Activated CD4-positive, alpha-beta T cell treated with anti-CD3 and anti-CD28 coated beads for 36 hours (primary cell): ENCODE measurements around the gene C14orf132. TPM values are rescaled to one million over a fixed set of nuclear protein-coding genes. Genes with fewer than 3 reads are reported as not detected.
"Not testable (repeated sequence)": the region's sequence is repeated elsewhere in the genome, so short reads cannot be mapped to it uniquely, and the experiment has no call there.

Experiments
- ATAC-seq: fragments of 200-7000 bp; cut with Tn5 transposase; one replicate; pipeline ENCODE4 v1.10.0; 2021; ENCODE audit warnings: mild to moderate bottlenecking, moderate library complexity
- CTCF ChIA-PET: fragments of 350-600 bp; sonication (Branson Sonifier 250); formaldehyde crosslinking; loops from one replicate; lab custom pipeline; 2021; ENCODE audit warnings: antibody characterized with exemption; lab: Charles Lee
- POLR2A ChIA-PET: fragments of 350-600 bp; sonication (Branson Sonifier 250); formaldehyde crosslinking; loops from one replicate; lab custom pipeline; 2021; ENCODE audit warnings: antibody characterized with exemption, inconsistent platforms; lab: Charles Lee
- DNase-seq: peaks from one replicate; pipeline ENCODE4 v3.0.0-alpha.2; 2020
- H3K27ac Mint-ChIP-seq: one replicate; pipeline ENCODE4 v1.8.0; 2021; ENCODE audit warnings: mixed read lengths
- H3K27me3 Mint-ChIP-seq: one replicate; pipeline ENCODE4 v1.8.0; 2021; ENCODE audit warnings: mixed read lengths
- H3K36me3 Mint-ChIP-seq: one replicate; pipeline ENCODE4 v1.8.0; 2021; ENCODE audit warnings: low read depth, mixed read lengths
- H3K4me1 Mint-ChIP-seq: one replicate; pipeline ENCODE4 v1.8.0; 2021; ENCODE audit warnings: mixed read lengths
- H3K4me3 Mint-ChIP-seq: one replicate; pipeline ENCODE4 v1.8.0; 2021; ENCODE audit warnings: mild to moderate bottlenecking, moderate library complexity, mixed read lengths
- H3K9me3 Mint-ChIP-seq: one replicate; pipeline ENCODE4 v1.8.0; 2021; ENCODE audit warnings: low read depth, mixed read lengths
- intact Hi-C, 2 experiments: fragments of 100-400 bp; cut with DNase I in 1 of 2; cut with micrococcal nuclease in 1 of 2; formaldehyde crosslinking; loops; one replicate each; pipeline versions ENCODE4 v1.14.2 to v1.15.1; 2022 to 2024; cut with DNase I, micrococcal nuclease
- total RNA-seq, 2 experiments: library from RNA; stranded (reverse); gene quantifications; one replicate each; pipeline ENCODE4 v1.2.3, GENCODE V29; 2021

Gene C14orf132
- total RNA-seq: 1 to 10 TPM; 4.1 to 4.3 TPM

DNA sequence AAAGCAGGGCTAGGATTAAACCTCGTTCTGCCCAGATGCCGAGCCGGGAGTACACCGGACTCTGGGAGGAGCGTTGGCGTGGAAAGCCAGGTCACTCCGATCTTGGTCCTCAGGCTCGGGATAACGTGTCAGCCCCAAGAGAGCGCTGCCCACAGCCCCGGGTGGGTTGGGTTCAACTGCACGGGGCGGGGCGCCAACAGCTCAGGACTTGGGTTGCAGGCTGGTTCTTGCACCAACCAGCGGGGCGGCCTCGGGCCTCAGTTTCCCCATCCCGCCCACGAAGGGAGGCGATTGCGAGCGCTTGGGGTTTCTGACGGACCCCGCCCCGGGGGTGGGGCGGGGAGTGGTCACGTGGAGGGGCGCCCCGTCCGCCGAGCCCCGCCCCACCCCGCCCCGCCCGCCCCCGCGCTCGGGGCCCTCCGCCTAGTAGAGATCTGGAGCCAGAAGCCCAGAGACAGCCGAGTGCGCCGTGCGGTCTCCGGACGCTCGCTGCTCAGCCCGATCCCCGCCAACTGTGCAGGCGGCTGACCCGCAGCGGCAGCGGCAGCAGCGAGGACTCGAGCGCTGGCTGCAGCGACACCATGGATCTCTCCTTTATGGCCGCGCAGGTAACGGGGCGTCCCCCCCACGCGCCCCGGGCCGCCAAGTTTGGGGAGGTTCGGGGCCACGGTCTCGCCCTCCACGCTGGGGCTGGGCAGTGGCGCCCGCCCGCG is at the start of gene C14orf132:
TSS of gene C14orf132 (plus strand) at position 443 of the 713 bp plus-strand sequence. CDS start at position 582, 139 bp downstream.
- POLR2A ChIA-PET: interaction anchor here (0.6 kb wide), 1 partner anchor 512 kb away, joined by 6 read pairs; no protein-coding TSS in a partner anchor
- Mint-ChIP-seq H3K36me3 (no peaks in the 10 kb centered on the region), H3K4me3 (peak within 1 kb of the TSS; percentile 76), H3K9me3 (no peaks in the 10 kb centered on the region), H3K4me1 (peaks cover 15% of the 10 kb centered on the region), H3K27ac (peak within 1 kb of the TSS; percentile 63), H3K27me3 (peaks cover 20% of the 10 kb centered on the region)
- DNase-seq (peak; percentile 86), ATAC-seq (peak; percentile 90)
- intact Hi-C loops: loop anchor here in 1 of 2 experiments (1.0 kb wide), 3 partner anchors 324 to 505 kb away; partner anchors contain the start of genes ATG2B and GSKIP
- CTCF ChIA-PET: interaction anchor here (0.6 kb wide), 1 partner anchor 36 kb away, joined by 3 read pairs; no protein-coding TSS in a partner anchor

DNA sequence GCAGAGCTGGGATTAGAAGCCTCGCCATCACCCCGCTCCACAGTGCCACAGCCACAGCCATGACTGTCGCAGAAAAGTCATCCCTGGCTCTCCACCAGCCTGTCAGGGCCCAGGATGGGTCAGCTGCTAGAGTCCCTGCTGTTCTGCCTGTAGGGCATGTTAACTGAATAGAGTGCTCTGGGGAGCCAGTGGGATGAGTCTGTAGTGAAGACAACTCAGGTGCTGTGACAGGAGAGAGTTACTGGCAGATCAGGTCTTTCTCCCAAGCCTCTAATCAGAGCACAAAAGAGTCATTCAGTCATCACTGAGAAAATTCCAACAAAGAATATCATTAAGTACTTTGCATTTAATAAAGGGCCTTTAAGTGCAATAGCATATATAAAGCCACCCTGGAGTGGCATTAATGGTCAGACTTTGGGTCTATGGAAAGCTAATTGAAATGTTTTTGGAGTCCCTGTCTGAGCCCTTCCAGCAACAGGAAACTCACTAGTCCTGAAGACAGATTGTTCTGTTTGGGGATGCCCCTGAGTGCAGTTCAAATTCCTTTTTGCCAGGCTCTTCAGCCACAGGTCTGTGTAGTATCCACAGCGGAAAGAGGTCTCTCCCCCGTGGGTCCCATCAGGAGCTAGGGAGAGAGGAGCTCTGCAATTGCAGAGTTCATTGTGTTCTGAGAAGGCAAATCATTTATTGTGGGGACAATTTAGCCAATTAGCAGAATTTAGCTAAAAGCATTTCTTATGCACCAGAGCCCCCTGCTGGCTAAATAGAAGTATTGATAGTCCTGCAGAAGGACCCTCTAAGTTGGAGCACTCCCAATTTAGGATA is 45.2 kb upstream of the C14orf132 start:
- Mint-ChIP-seq H3K27me3 (peaks cover 30% of the 10 kb centered on the region), H3K9me3 (peaks cover 16% of the 10 kb centered on the region), H3K4me3 (no peak overlapping the region), H3K36me3 (no peaks in the 10 kb centered on the region), H3K4me1 (no peaks in the 10 kb centered on the region), H3K27ac (no peak overlapping the region)
- intact Hi-C loops: loop anchor here (1.0 to 5.0 kb wide), 4 partner anchors 99 to 433 kb away; no protein-coding TSS in a partner anchor
- no peak for ATAC-seq
- POLR2A ChIA-PET: interaction anchor here (0.6 kb wide), 1 partner anchor 435 kb away, joined by 4 read pairs; no protein-coding TSS in a partner anchor
- DNase-seq: peak; percentile 42
- CTCF ChIA-PET: interaction anchor here (0.5 to 2.3 kb wide), 18 partner anchors 8 to 1519 kb away, joined by 3 to 16 read pairs (median 3); no protein-coding TSS in a partner anchor

DNA sequence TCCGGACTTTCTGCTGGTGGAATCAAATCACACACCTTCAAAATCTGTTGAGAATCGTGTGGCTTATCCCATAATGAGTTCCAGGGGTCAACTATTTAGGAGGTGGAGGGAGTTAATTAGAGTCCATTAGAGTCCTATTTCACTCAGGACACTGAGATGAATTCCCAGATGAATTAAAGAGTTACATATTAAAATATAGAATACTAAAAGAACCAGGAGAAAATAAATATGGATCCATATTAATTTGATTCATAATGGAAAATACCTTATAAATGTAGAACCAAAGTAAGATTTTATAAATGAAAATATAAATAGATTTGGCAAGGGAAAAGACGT is 44.6 kb upstream of the C14orf132 start:
- no peak overlapping the region for H3K4me3 Mint-ChIP-seq
- ATAC-seq: no peak

DNA sequence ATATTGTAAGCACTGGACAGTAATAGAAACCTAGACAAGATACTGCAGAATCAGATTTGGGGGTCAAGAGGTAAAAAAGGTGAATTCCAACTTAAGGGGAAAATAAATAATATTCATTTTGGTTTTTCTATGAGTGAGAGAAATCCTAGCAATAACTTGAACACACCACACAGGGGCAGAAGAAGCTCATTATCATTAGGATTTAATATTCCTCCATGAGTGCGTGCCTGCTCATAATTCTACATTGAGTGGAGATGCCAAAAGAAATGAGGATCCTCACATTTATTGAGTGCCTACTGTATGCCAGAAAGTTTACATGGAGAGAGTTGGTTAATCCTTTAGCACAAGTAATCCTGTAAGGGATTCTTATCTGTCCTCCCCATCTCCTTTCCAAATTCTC is 40.5 kb upstream of the C14orf132 start:
- ChIA-PET POLR2A (no interaction called here), CTCF (interaction anchor here (0.9 to 1.2 kb wide), 3 partner anchors 274 to 439 kb away, joined by 3 read pairs; no protein-coding TSS in a partner anchor)
- peaks cover 5% of the 10 kb centered on the region for H3K9me3 Mint-ChIP-seq
- intact Hi-C loops: loop anchor here in 1 of 2 experiments (2.0 to 5.0 kb wide), 2 partner anchors 104 to 276 kb away; no protein-coding TSS in a partner anchor
- H3K4me3 Mint-ChIP-seq: no peak overlapping the region
- ATAC-seq: no peak
- no peaks in the 10 kb centered on the region for H3K4me1 Mint-ChIP-seq
- no peak for DNase-seq
- no peaks in the 10 kb centered on the region for H3K36me3 Mint-ChIP-seq
- peaks cover 30% of the 10 kb centered on the region for H3K27me3 Mint-ChIP-seq
- H3K27ac Mint-ChIP-seq: no peak overlapping the region

More for the DNA sequence above, 44.6 kb upstream of the C14orf132 start:
- Mint-ChIP-seq H3K27ac (no peak overlapping the region), H3K36me3 (no peaks in the 10 kb centered on the region), H3K9me3 (peaks cover 16% of the 10 kb centered on the region), H3K4me1 (no peaks in the 10 kb centered on the region), H3K27me3 (peaks cover 32% of the 10 kb centered on the region)
- POLR2A ChIA-PET: no interaction called here
- intact Hi-C loops: loop anchor here (1.0 to 5.0 kb wide), 4 partner anchors 99 to 433 kb away; no protein-coding TSS in a partner anchor
- CTCF ChIA-PET: interaction anchor here (0.7 to 2.3 kb wide), 15 partner anchors 8 to 437 kb away, joined by 3 to 16 read pairs (median 4); no protein-coding TSS in a partner anchor
- no peak for DNase-seq

DNA sequence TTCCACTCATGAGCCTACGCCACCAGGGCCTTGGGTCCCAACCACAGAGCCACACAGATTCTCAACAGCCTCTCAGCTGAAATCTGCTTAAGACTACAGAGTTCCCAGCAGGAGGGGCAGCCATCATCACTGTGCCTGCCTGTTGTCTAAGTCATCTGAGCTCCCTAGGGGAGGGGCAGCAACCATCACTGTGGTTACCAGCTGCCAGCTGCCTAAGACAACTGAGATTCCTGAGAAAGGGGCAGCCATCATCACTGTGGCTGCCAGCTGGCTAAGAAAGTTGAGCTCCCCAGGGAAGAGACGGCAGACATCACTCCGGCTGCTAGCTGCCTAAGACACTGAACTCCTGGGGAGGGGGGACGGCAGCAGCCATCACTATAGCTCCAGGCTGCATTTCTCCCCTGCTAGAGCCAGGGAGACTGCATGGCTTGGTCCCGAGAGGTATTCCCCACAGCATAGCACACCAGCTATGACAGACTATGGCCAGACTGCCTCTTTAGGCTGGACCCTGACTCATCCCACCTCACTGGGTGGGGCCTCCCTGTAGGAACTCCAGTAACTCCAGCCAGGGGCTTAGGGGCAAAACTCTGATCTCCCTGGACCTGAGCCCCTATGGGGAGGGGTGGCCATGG is 37.2 kb upstream of the C14orf132 start:
- ChIA-PET POLR2A (no interaction called here), CTCF (interaction anchor here (0.6 to 1.0 kb wide), 2 partner anchors 8 to 99 kb away, joined by 3 read pairs; no protein-coding TSS in a partner anchor)
- H3K4me1 Mint-ChIP-seq: no peaks in the 10 kb centered on the region
- intact Hi-C loops: no loop called here
- H3K27me3 Mint-ChIP-seq: peaks cover 31% of the 10 kb centered on the region
- H3K4me3 Mint-ChIP-seq: no peak overlapping the region
- no peaks in the 10 kb centered on the region for H3K36me3 Mint-ChIP-seq
- DNase-seq (no peak), ATAC-seq (no peak)
- no peak overlapping the region for H3K27ac Mint-ChIP-seq
- H3K9me3 Mint-ChIP-seq: peaks cover 10% of the 10 kb centered on the region

DNA sequence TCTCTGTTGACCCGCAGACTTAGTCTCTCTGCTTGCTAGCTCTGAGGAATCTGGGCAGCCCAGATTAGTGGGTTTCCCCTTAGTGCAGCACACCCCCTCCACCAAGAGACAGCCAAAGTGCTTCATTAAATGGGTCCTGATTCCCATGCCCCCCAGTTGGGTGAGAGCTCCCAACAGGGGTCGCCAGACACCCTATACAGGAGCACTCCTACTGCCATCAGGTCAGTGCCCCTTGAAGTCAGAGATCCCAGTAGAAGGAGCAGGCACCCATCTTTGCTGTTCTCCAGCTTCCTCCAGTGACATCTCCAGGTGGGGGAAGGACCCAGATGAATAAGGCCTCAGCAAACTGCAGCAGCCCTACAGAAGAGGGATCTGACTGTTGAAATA is 36.7 kb upstream of the C14orf132 start:
- H3K4me1 Mint-ChIP-seq: no peaks in the 10 kb centered on the region
- DNase-seq (no peak), ATAC-seq (no peak)
- peaks cover 28% of the 10 kb centered on the region for H3K27me3 Mint-ChIP-seq
- CTCF ChIA-PET: interaction anchor here (0.6 to 1.2 kb wide), 5 partner anchors 8 to 442 kb away, joined by 3 read pairs; no protein-coding TSS in a partner anchor
- H3K9me3 Mint-ChIP-seq: peaks cover 10% of the 10 kb centered on the region
- POLR2A ChIA-PET: interaction anchor here (0.6 kb wide), 1 partner anchor 443 kb away, joined by 3 read pairs; no protein-coding TSS in a partner anchor
- intact Hi-C loops: no loop called here
- no peaks in the 10 kb centered on the region for H3K36me3 Mint-ChIP-seq
- no peak overlapping the region for H3K27ac Mint-ChIP-seq
- H3K4me3 Mint-ChIP-seq: no peak overlapping the region

DNA sequence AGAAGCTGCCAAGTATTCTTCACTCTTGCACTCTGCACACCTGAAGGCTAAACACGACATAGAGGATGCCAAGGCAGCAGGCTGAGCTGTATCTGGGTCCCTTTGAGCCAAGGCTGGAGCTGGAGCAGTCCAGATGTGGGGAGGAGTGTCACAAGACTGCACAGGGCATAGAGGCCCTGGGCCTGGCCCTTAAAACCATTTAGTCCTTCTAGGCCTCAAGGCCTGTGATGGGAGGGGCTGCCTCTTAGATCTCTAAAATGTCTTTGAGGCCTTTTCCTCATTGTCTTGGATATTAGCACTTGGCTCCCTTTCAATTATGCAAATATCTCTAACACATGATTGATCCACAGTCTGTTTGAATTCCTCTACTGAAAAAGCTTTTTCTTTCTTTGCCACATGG is 28.0 kb upstream of the C14orf132 start:
- POLR2A ChIA-PET: no interaction called here

DNA sequence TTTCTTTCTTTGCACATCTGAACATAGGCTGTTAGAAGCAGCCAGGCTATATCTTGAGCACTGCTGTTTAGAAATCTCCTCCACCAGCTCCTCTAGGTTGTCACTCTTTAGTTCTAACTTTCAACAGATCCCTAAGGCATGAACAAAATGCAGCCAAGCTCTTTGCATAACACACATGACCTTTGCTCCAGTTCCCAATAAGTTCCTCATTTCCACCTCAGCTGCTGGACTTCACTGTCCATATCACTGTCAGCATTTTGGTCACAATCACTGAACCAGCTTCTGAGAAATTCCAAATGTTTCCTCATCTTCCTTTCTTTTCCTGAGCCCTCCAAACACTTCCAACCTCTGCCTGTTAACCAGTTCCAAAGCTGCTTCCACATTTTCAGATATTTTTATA is 27.6 kb upstream of the C14orf132 start:
- no peaks in the 10 kb centered on the region for H3K4me1 Mint-ChIP-seq
- intact Hi-C loops: no loop called here
- H3K36me3 Mint-ChIP-seq: no peaks in the 10 kb centered on the region
- ATAC-seq (no peak), DNase-seq (no peak)
- no peak overlapping the region for H3K27ac Mint-ChIP-seq
- ChIA-PET CTCF (interaction anchor here (1.4 kb wide), 1 partner anchor 13 kb away, joined by 4 read pairs; no protein-coding TSS in a partner anchor), POLR2A (no interaction called here)
- peaks cover 12% of the 10 kb centered on the region for H3K9me3 Mint-ChIP-seq
- H3K27me3 Mint-ChIP-seq: peaks cover 10% of the 10 kb centered on the region
- H3K4me3 Mint-ChIP-seq: no peak overlapping the region

More for the DNA sequence above, 28.0 kb upstream of the C14orf132 start:
- no peak for DNase-seq
- Mint-ChIP-seq H3K27ac (no peak overlapping the region), H3K27me3 (peaks cover 7% of the 10 kb centered on the region), H3K36me3 (no peaks in the 10 kb centered on the region), H3K4me1 (no peaks in the 10 kb centered on the region), H3K4me3 (no peak overlapping the region), H3K9me3 (peaks cover 12% of the 10 kb centered on the region)
- CTCF ChIA-PET: interaction anchor here (1.4 kb wide), 1 partner anchor 14 kb away, joined by 4 read pairs; no protein-coding TSS in a partner anchor
- intact Hi-C loops: no loop called here
- ATAC-seq: no peak

DNA sequence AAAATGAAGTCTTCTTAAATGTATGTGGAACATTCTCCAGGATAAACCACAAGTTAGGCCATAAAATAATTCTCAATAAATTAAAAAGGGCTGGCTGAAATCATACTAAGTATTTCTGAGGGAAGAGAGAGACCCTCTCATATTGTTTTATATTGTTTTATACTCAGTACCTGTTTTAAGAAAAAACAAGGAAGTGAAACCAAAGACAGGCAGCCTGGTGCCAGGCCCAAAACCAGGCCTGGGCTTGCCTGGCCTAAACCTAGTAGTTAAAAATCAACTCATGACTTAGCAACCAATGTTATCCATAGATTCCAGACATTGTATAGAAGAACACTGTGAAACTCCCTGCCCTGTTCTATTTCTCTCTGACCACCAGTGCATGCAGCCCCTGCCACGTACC is 26.4 kb upstream of the C14orf132 start:
- H3K36me3 Mint-ChIP-seq, DNase-seq, H3K4me3 Mint-ChIP-seq, intact Hi-C loops, POLR2A ChIA-PET, H3K4me1 Mint-ChIP-seq, H3K27ac Mint-ChIP-seq, ATAC-seq: not testable (repeated sequence)
- peaks cover 12% of the 10 kb centered on the region for H3K9me3 Mint-ChIP-seq
- CTCF ChIA-PET: interaction anchor here (1.1 kb wide), 1 partner anchor 10 kb away, joined by 3 read pairs; no protein-coding TSS in a partner anchor
- peaks cover 18% of the 10 kb centered on the region for H3K27me3 Mint-ChIP-seq

DNA sequence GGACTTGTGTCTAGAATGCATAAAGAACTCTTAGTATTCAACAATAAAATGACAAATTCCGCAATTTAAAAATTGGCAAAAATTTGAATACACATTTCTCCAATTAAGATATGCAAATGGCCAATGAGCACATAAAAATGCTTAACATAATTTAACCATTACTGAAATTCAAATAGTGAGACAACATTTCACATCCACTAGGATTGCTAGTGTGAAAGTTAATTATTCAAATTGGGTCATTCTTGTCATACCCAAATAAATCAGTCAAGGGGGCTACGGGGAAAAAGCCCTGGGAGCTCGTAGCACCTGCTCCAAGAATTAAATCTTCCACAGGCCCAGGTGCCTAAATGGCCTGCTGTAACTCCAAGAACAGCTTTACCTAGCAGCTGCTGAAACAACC is 25.0 kb upstream of the C14orf132 start:
- ATAC-seq: no peak
- ChIA-PET POLR2A (no interaction called here), CTCF (no interaction called here)
- peaks cover 12% of the 10 kb centered on the region for H3K9me3 Mint-ChIP-seq
- intact Hi-C loops: no loop called here
- H3K36me3 Mint-ChIP-seq: no peaks in the 10 kb centered on the region
- H3K27ac Mint-ChIP-seq: no peak overlapping the region
- DNase-seq: no peak
- peaks cover 28% of the 10 kb centered on the region for H3K27me3 Mint-ChIP-seq
- H3K4me1 Mint-ChIP-seq: no peaks in the 10 kb centered on the region
- H3K4me3 Mint-ChIP-seq: no peak overlapping the region
